ENCODE data around the gene GHITM.
"Not testable (repeated sequence)": the region's sequence is repeated elsewhere in the genome, so short reads cannot be mapped to it uniquely, and the experiment has no call there.

The GHITM gene

GRCh38 chr10:84160663-84161362, 21.5 kb downstream of the GHITM start:
- H3K36me3 ChIP-seq (ENCODE audit: control insufficient read depth in 5 of 5, insufficient read depth in 5 of 5, low read length in 5 of 5): no peaks in the 10 kb centered on the region

GRCh38 chr10:84163996-84164395, 24.7 kb downstream of the GHITM start:
- Histone ChIP-seq H3K27me3 (ENCODE audit: control insufficient read depth in 5 of 5, insufficient read depth in 4 of 5, low read length in 5 of 5) (peaks cover 3 to 18% (median 6%) of the 10 kb centered on the region in 5 donors), H3K9ac (ENCODE audit: low read length in 5 of 5) (no peak overlapping the region), H3K9me3 (ENCODE audit: control insufficient read depth in 5 of 5, low read length in 5 of 5) (peaks cover 0 to 4% (median 0%) of the 10 kb centered on the region in 5 donors), H3K4me1 (ENCODE audit: control insufficient read depth in 5 of 5, insufficient read depth in 5 of 5, low read length in 5 of 5) (peaks cover 0 to 2% (median 0%) of the 10 kb centered on the region in 5 donors), H3K4me3 (ENCODE audit: low read depth in 1 of 5, low read length in 5 of 5) (no peak overlapping the region), H3K27ac (ENCODE audit: low read depth, low read length) (no peak overlapping the region), H3K36me3 (ENCODE audit: control insufficient read depth in 5 of 5, insufficient read depth in 5 of 5, low read length in 5 of 5) (no peaks in the 10 kb centered on the region)

More at GRCh38 chr10:84160663-84161362, 21.5 kb downstream of the GHITM start:
- H3K4me1 ChIP-seq (ENCODE audit: control insufficient read depth in 5 of 5, insufficient read depth in 5 of 5, low read length in 5 of 5): no peaks in the 10 kb centered on the region
- no peaks in the 10 kb centered on the region for H3K9me3 ChIP-seq (ENCODE audit: control insufficient read depth in 5 of 5, low read length in 5 of 5)
- H3K9ac ChIP-seq (ENCODE audit: low read length in 5 of 5): no peak overlapping the region
- H3K27ac ChIP-seq (ENCODE audit: low read depth, low read length): no peak overlapping the region
- H3K4me3 ChIP-seq (ENCODE audit: low read depth in 1 of 5, low read length in 5 of 5): no peak overlapping the region
- H3K27me3 ChIP-seq (ENCODE audit: control insufficient read depth in 5 of 5, insufficient read depth in 4 of 5, low read length in 5 of 5): peaks cover 3 to 18% (median 6%) of the 10 kb centered on the region in 5 donors

- H3K27me3 ChIP-seq (ENCODE audit: control insufficient read depth in 5 of 5, insufficient read depth in 4 of 5, low read length in 5 of 5): peaks cover 3 to 18% (median 6%) of the 10 kb centered on the region in 5 donors
- peaks cover 0 to 2% (median 0%) of the 10 kb centered on the region in 5 donors for H3K4me1 ChIP-seq (ENCODE audit: control insufficient read depth in 5 of 5, insufficient read depth in 5 of 5, low read length in 5 of 5)
- peaks cover 0 to 4% (median 0%) of the 10 kb centered on the region in 5 donors for H3K9me3 ChIP-seq (ENCODE audit: control insufficient read depth in 5 of 5, low read length in 5 of 5)
- H3K27ac ChIP-seq (ENCODE audit: low read depth, low read length): no peak overlapping the region
- H3K36me3 ChIP-seq (ENCODE audit: control insufficient read depth in 5 of 5, insufficient read depth in 5 of 5, low read length in 5 of 5): no peaks in the 10 kb centered on the region
- H3K4me3 ChIP-seq (ENCODE audit: low read depth in 1 of 5, low read length in 5 of 5): no peak overlapping the region
- H3K9ac ChIP-seq (ENCODE audit: low read length in 5 of 5): no peak overlapping the region
Measured at GRCh38 chr10:84164442-84164841, 25.1 kb downstream of the GHITM start.

- Histone ChIP-seq H3K4me3 (ENCODE audit: low read depth in 1 of 5, low read length in 5 of 5) (no peak overlapping the region), H3K9ac (ENCODE audit: low read length in 5 of 5) (no peak overlapping the region), H3K4me1 (ENCODE audit: control insufficient read depth in 5 of 5, insufficient read depth in 5 of 5, low read length in 5 of 5) (peaks cover 0 to 2% (median 0%) of the 10 kb centered on the region in 5 donors), H3K36me3 (ENCODE audit: control insufficient read depth in 5 of 5, insufficient read depth in 5 of 5, low read length in 5 of 5) (no peaks in the 10 kb centered on the region), H3K27me3 (ENCODE audit: control insufficient read depth in 5 of 5, insufficient read depth in 4 of 5, low read length in 5 of 5) (peaks cover 3 to 18% (median 6%) of the 10 kb centered on the region in 5 donors), H3K9me3 (ENCODE audit: control insufficient read depth in 5 of 5, low read length in 5 of 5) (peaks cover 0 to 4% (median 0%) of the 10 kb centered on the region in 5 donors), H3K27ac (ENCODE audit: low read depth, low read length) (no peak overlapping the region)
Measured at GRCh38 chr10:84166620-84167288, 27.4 kb downstream of the GHITM start.

GRCh38 chr10:84167289-84167653, 28.0 kb downstream of the GHITM start:
- H3K9ac ChIP-seq (ENCODE audit: low read length in 5 of 5); H3K36me3 ChIP-seq (ENCODE audit: control insufficient read depth in 5 of 5, insufficient read depth in 5 of 5, low read length in 5 of 5); H3K9me3 ChIP-seq (ENCODE audit: control insufficient read depth in 5 of 5, low read length in 5 of 5); H3K4me3 ChIP-seq (ENCODE audit: low read depth in 1 of 5, low read length in 5 of 5); H3K27ac ChIP-seq (ENCODE audit: low read depth, low read length); H3K4me1 ChIP-seq (ENCODE audit: control insufficient read depth in 5 of 5, insufficient read depth in 5 of 5, low read length in 5 of 5): not testable (repeated sequence)
- H3K27me3 ChIP-seq (ENCODE audit: control insufficient read depth in 5 of 5, insufficient read depth in 4 of 5, low read length in 5 of 5): peaks cover 2 to 18% (median 4%) of the 10 kb centered on the region in 5 donors

DNA sequence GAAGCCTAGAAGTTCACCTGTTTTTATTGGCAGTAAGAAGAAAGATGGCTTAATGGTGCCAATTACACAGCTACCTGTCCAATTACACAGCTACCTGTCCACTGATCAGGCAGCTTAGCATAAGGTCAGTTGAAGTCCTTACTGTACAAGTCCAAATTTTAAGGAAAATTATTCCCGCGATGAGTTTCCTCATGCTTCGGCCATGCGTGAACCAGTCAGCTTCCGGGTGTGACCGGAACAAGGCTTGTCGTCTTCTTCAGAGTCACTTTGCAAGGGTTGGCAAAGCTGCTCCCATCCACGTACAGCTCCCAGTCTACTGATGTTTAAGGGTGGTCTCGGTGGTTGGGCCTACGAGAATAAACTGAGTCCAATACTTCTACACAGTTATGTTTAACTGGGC, 29.1 kb downstream of the GHITM start:
- not testable (repeated sequence) for H3K4me1 ChIP-seq (ENCODE audit: control insufficient read depth in 5 of 5, insufficient read depth in 5 of 5, low read length in 5 of 5); H3K9ac ChIP-seq (ENCODE audit: low read length in 5 of 5); H3K27ac ChIP-seq (ENCODE audit: low read depth, low read length); H3K9me3 ChIP-seq (ENCODE audit: control insufficient read depth in 5 of 5, low read length in 5 of 5); H3K36me3 ChIP-seq (ENCODE audit: control insufficient read depth in 5 of 5, insufficient read depth in 5 of 5, low read length in 5 of 5); H3K4me3 ChIP-seq (ENCODE audit: low read depth in 1 of 5, low read length in 5 of 5)
- peaks cover 2 to 14% (median 4%) of the 10 kb centered on the region in 5 donors for H3K27me3 ChIP-seq (ENCODE audit: control insufficient read depth in 5 of 5, insufficient read depth in 4 of 5, low read length in 5 of 5)

DNA sequence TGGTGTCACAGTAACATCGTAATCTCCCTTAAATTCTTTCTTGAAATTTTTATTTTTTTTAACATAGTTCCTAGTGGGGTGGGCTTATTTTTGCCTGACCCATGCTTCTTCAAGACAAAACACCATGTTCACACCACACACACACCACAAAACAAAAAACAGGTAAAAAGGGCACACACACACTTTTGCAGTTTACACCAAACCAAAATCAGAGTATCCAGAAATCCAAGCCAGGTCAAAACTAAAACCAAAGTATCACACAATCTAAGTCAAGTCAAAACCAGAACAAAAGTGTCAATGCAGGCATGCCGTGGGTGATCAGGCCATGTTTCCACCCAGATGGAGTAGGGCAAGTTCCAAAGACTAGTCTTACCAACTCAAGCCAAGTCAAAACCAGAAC, 31.9 kb downstream of the GHITM start:
- not testable (repeated sequence) for H3K36me3 ChIP-seq (ENCODE audit: control insufficient read depth in 5 of 5, insufficient read depth in 5 of 5, low read length in 5 of 5); H3K27ac ChIP-seq (ENCODE audit: low read depth, low read length); H3K27me3 ChIP-seq (ENCODE audit: control insufficient read depth in 5 of 5, insufficient read depth in 4 of 5, low read length in 5 of 5); H3K4me3 ChIP-seq (ENCODE audit: low read depth in 1 of 5, low read length in 5 of 5); H3K9ac ChIP-seq (ENCODE audit: low read length in 5 of 5); H3K9me3 ChIP-seq (ENCODE audit: control insufficient read depth in 5 of 5, low read length in 5 of 5); H3K4me1 ChIP-seq (ENCODE audit: control insufficient read depth in 5 of 5, insufficient read depth in 5 of 5, low read length in 5 of 5)

GRCh38 chr10:84171700-84172466, 32.6 kb downstream of the GHITM start:
- not testable (repeated sequence) for H3K27me3 ChIP-seq (ENCODE audit: control insufficient read depth in 5 of 5, insufficient read depth in 4 of 5, low read length in 5 of 5); H3K9me3 ChIP-seq (ENCODE audit: control insufficient read depth in 5 of 5, low read length in 5 of 5); H3K27ac ChIP-seq (ENCODE audit: low read depth, low read length); H3K36me3 ChIP-seq (ENCODE audit: control insufficient read depth in 5 of 5, insufficient read depth in 5 of 5, low read length in 5 of 5); H3K4me1 ChIP-seq (ENCODE audit: control insufficient read depth in 5 of 5, insufficient read depth in 5 of 5, low read length in 5 of 5); H3K4me3 ChIP-seq (ENCODE audit: low read depth in 1 of 5, low read length in 5 of 5); H3K9ac ChIP-seq (ENCODE audit: low read length in 5 of 5)

GRCh38 chr10:84172467-84173356, 33.4 kb downstream of the GHITM start:
- no peak overlapping the region for H3K27ac ChIP-seq (ENCODE audit: low read depth, low read length)
- peaks cover 0 to 2% (median 0%) of the 10 kb centered on the region in 5 donors for H3K4me1 ChIP-seq (ENCODE audit: control insufficient read depth in 5 of 5, insufficient read depth in 5 of 5, low read length in 5 of 5)
- no peak overlapping the region for H3K4me3 ChIP-seq (ENCODE audit: low read depth in 1 of 5, low read length in 5 of 5)
- H3K9ac ChIP-seq (ENCODE audit: low read length in 5 of 5): no peak overlapping the region
- H3K36me3 ChIP-seq (ENCODE audit: control insufficient read depth in 5 of 5, insufficient read depth in 5 of 5, low read length in 5 of 5): no peaks in the 10 kb centered on the region
- no peaks in the 10 kb centered on the region for H3K27me3 ChIP-seq (ENCODE audit: control insufficient read depth in 5 of 5, insufficient read depth in 4 of 5, low read length in 5 of 5)
- no peaks in the 10 kb centered on the region for H3K9me3 ChIP-seq (ENCODE audit: control insufficient read depth in 5 of 5, low read length in 5 of 5)
